Smooth muscle cell (in vitro differentiated cells): Measurements from ENCODE around the gene SPEF1. TPM values are rescaled to one million over a fixed set of nuclear protein-coding genes. Genes with fewer than 3 reads are reported as not detected.

Source experiments
- polyA plus RNA-seq: library from polyadenylated mRNA; unstranded; fragments of >200 nt; fragmentation: Nextera tagmentation; extraction: Ambion mirVana; gene quantifications from 2 replicates; pipeline ENCODE4 v1.2.1, GENCODE V29; 2016
- total RNA-seq: library from RNA; depleted of rRNA; stranded (reverse); fragments of >200 nt; gene quantifications from 2 replicates; pipeline ENCODE4 v1.2.3, GENCODE V29; 2014

Gene SPEF1
- total and polyA plus RNA-seq, 2 experiments from 2014 or later, result 0.32 to 0.36 TPM

Other genes starting within 250 kb of the SPEF1 start
- not detected in 2 replicates for gene GFRA4, start 118.0 kb downstream of the SPEF1 start, total RNA-seq
- not detected in 2 replicates for gene GFRA4, start 118.0 kb downstream of the SPEF1 start, polyA plus RNA-seq
- 5.1 and 8.0 TPM in 2 replicates for gene ADAM33, start 99.4 kb downstream of the SPEF1 start, total RNA-seq
- gene ADAM33, start 99.4 kb downstream of the SPEF1 start, polyA plus RNA-seq, result 5.8 and 7.4 TPM in 2 replicates
- not detected in 2 replicates for gene SIGLEC1, start 68.8 kb downstream of the SPEF1 start, total RNA-seq
- not detected in 2 replicates for gene SIGLEC1, start 68.8 kb downstream of the SPEF1 start, polyA plus RNA-seq
- 0.04 and 0.40 TPM in 2 replicates for gene HSPA12B, start 48.8 kb downstream of the SPEF1 start, total RNA-seq
- gene HSPA12B, start 48.8 kb downstream of the SPEF1 start, polyA plus RNA-seq, result 0.72 and 1.0 TPM in 2 replicates
- gene ADISSP, start 13.7 kb downstream of the SPEF1 start, total RNA-seq, result 7.6 and 11.8 TPM in 2 replicates
- gene ADISSP, start 13.7 kb downstream of the SPEF1 start, polyA plus RNA-seq, result 33.4 and 46.7 TPM in 2 replicates
- 23.6 TPM in 2 replicates for gene CENPB, start 5.3 kb upstream of the SPEF1 start, total RNA-seq
- 10.4 and 13.4 TPM in 2 replicates for gene CENPB, start 5.3 kb upstream of the SPEF1 start, polyA plus RNA-seq
- gene CDC25B, start 14.9 kb upstream of the SPEF1 start, total RNA-seq, result 9.5 and 14.7 TPM in 2 replicates
- gene CDC25B, start 14.9 kb upstream of the SPEF1 start, polyA plus RNA-seq, result 11.1 and 14.8 TPM in 2 replicates
- gene AP5S1, start 39.1 kb upstream of the SPEF1 start, total RNA-seq, result 3.1 and 9.9 TPM in 2 replicates
- 10.9 and 14.7 TPM in 2 replicates for gene AP5S1, start 39.1 kb upstream of the SPEF1 start, polyA plus RNA-seq
- 12.5 and 12.8 TPM in 2 replicates for gene MAVS, start 65.4 kb upstream of the SPEF1 start, total RNA-seq
- gene MAVS, start 65.4 kb upstream of the SPEF1 start, polyA plus RNA-seq, result 7.8 and 10.0 TPM in 2 replicates
- 40.8 and 43.1 TPM in 2 replicates for gene PANK2, start 107.9 kb upstream of the SPEF1 start, total RNA-seq
- 24.7 and 42.5 TPM in 2 replicates for gene PANK2, start 107.9 kb upstream of the SPEF1 start, polyA plus RNA-seq
- gene RNF24, start 234.1 kb upstream of the SPEF1 start, total RNA-seq, result 29.8 and 30.4 TPM in 2 replicates
- gene RNF24, start 234.1 kb upstream of the SPEF1 start, polyA plus RNA-seq, result 40.6 and 46.6 TPM in 2 replicates